ENCODE results near the gene MRM2.

Gene MRM2

DNA sequence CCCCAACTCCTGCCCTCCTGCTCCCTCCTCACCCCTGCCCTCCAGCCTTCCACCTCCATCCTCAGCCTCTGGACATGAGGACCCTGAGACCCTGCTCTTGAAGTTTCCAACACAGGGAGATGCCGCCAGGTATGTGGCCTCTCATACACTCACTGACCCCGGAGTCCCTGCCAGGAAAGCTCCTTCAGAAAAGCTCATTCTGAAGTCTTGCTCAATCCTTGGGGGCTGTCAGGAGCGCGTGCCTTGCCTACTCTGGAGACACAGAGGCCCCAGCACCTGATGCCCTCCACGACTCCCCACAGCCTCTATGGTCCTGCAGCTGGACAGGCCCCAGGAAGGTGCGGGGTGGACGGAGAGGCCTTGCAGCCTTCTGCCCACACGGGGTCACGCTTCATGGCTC lies 11.0 kb upstream of the MRM2 start:
- no peak for DNase-seq (ENCODE audit: low spot score)
- no peak for TF ChIP-seq CTCF (IDR thresholded peaks at IDR 0.05; ENCODE audit: extremely low read depth, missing control alignments)

- no peak for DNase-seq (ENCODE audit: low spot score)
- TF ChIP-seq CTCF (IDR thresholded peaks at IDR 0.05; ENCODE audit: extremely low read depth, missing control alignments) = no peak
Measured at GRCh38 chr7:2251841-2252771, 10.1 kb upstream of the MRM2 start.

DNA sequence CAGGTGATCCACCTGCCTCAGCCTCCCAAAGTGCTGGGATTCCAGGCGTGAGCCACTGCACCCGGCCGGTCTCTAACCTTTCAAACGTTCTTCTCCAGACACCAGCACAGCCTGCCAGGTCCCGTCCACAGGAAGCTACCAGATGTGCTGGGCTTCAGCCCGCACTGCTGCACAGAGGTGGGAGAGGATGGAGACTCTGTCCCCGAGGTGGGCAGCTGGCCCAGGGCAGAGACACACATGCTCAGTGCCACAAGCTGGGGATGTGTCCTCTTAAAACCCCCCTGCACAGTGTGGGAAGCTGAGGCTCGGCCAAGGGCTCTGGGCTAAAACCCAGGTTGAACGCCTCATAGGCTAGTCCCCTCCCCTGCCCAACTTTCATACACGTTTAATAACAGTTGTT lies 9.4 kb upstream of the MRM2 start:
- no peak for TF ChIP-seq CTCF (IDR thresholded peaks at IDR 0.05; ENCODE audit: extremely low read depth, missing control alignments)
- no peak for DNase-seq (ENCODE audit: low spot score)

DNA sequence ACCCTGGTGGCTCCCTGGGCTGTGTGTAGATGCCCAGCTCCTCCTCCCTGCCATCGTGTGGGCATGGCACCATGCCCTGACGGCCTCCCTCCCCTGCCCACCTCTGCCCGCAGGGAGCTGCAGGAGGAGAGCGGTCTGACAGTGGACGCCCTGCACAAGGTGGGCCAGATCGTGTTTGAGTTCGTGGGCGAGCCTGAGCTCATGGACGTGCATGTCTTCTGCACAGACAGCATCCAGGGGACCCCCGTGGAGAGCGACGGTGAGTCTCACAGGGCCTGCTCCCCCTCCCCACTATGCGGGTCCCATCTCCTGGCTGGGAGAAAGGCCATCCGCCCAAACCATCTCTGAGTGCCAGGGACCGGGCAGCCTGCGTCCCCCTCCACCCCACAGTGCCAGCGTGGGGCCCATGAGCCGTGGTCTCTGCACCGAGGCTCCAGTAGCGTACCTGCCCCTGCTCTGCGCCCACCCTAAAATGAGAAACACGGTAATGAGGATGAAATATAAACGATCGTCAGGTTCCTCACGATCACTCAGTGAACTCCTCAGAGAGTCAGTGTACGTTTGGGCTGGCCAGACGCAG lies 7.8 kb upstream of the MRM2 start:
- no peak for TF ChIP-seq CTCF (IDR thresholded peaks at IDR 0.05; ENCODE audit: extremely low read depth, missing control alignments)
- no peak for DNase-seq (ENCODE audit: low spot score)

- peak; percentile 74 for DNase-seq (ENCODE audit: low spot score)
- no peak for TF ChIP-seq CTCF (IDR thresholded peaks at IDR 0.05; ENCODE audit: extremely low read depth, missing control alignments)
Measured at GRCh38 chr7:2248984-2249694, 7.1 kb upstream of the MRM2 start.

- peak; percentile 70 for DNase-seq (ENCODE audit: low spot score)
- peak; percentile 54 for TF ChIP-seq CTCF (IDR thresholded peaks at IDR 0.05; ENCODE audit: extremely low read depth, missing control alignments)
Measured at GRCh38 chr7:2247141-2247995, 5.4 kb upstream of the MRM2 start.

Data from GM20000 (cell line).